SHP77 treated with DMSO at 0.1 percent for 48 hours (cell line): ENCODE results near the gene ADCY7.
A peak's percentile ranks its signal among the peaks of the same experiment; 100 is the strongest.

Experiments
- DNase-seq: peaks from one replicate; lab custom pipeline; 2025; lab: John Stamatoyannopoulos, UW

ADCY7 gene

DNA sequence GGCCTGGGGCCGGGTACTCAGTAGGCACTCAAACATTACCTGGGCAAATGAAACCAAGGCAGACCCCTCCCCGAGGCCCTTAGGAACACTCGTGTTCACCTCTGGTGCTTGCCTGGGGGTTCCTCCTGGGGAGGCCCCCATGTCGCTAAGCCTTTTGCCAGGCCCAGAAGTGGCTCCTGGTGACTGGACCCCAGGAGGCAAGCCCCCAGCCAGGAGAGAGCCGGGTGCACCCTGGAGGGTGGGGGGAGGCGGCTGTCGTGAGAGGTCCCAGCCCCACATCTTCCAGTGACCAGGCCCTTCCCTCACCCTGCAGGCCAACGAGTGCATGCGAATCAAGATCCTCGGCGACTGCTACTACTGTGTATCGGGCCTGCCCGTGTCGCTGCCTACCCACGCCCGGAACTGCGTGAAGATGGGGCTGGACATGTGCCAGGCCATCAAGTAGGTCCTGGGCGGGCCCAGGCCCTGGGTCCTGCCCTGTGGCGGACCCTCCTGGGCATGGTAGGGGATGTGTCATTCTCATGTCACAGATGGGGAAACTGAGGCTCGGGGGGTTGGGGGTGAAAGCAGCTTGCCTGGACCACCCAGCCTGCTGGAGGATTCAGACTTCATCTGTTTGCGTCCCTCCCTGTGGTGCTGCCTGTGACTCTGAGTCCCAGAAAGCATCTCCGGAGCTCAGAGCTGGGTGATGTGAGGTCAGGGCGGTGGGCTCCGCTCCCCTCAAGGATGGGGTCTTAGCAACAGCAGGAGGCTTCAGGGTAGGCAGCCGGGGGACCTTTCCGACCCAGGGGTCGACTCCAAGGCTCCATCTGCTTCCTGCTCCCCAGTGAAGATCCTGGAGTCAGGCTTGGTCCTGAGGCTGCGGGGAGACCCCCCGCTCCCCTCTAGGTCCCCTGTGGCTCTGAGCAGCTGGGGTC lies 32.5 kb downstream of the ADCY7 start:
- DNase-seq: no peak

DNA sequence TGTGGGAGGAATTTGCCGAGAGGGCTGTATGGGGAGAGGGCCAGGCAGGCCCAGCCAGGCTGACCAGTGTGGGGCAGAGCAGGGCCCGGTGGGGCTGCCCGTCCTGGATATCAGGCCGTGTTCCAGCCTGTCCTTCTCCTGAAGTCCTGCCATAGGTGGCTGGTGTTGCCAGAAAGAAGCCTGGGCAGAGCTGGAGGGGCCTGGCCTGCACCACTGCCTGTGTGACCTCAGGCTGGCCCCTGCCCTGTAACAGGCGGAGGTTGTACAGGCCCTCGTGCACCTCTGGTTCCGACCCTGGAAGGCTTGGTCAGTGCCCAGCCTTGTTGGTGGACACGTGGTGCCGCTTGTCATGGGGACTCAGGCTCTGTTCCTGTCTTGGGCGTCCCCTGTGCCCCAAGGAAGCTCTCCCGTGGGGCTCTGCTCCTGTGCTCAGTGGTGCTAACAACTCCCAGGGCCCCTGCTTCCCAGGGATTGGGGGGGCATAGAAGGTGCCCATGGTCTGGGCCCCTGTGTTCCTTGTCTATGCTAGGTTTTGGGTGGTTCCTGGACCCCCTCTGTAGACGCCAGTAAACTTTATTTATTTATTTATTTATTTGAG lies 33.3 kb downstream of the ADCY7 start:
- no peak for DNase-seq

DNA sequence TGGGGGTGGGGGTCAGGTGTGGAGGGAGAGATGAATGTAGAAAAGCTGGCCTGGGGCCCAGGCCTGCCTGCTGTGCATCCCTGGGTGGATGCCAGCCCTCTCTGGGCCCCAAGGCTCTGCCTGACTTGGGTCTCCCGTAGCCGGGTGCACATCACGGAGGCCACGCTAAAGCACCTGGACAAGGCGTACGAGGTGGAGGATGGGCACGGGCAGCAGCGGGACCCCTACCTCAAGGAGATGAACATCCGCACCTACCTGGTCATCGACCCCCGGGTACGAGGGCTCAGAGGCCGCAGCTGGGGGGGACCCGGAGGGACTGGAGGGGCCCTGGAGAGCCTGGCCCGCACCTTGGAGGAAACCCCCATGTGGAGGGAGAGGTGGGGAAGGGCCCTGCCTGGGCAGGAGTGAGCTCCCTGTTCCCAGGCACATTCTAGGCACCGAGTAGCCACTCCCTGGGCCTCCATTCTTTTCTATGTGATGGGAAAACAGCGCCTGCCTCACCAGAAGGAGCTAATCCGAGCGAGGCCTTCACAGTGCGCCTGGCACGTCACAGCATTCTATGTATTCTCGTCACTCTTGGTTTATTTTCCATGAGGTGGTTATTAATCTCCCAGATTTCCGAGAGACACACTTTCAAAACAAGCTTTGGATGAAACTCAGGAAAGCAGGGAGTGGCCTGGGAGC lies 34.7 kb downstream of the ADCY7 start:
- no peak for DNase-seq

DNA sequence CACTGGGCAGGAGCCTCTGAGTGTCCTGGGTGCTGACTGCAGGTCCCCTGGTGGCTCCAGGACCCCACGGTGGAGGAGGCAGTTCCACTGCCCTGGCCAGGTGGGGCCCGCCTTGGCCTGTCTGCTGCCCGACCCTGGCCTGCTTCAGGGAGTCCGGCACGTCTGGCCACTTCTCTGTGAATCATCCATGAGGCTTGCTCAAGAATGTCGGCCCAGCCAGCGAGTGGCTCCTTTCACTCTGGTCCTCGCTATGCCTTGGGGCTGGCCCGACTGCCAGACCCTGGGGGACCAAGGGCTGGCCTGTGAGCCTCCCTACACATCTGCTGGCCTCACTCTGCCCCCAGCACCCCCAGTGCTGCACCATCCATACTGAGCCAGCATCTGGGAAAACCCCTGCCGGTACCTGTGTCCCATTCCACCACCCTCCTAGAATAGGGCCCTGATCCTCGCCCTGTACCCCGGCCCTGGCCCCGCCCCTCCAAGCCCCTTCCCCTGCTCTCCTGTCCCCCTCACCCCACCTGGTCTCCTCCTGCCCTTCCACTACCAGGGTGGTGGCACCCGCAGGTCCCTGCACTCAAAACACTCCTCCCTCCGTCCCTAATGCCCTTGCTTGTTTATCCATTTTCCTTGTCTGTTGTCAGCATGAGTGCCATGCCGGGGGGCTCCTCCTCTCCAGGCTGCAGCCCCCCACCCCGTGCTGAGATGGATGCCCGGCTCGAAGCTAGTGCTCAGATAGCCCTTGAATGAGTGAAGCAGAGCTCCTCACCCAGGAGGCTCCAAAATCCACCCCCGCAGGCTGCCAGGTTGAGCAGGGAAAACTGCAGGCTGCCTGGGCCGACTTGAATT lies 35.5 kb downstream of the ADCY7 start:
- DNase-seq: no peak

DNA sequence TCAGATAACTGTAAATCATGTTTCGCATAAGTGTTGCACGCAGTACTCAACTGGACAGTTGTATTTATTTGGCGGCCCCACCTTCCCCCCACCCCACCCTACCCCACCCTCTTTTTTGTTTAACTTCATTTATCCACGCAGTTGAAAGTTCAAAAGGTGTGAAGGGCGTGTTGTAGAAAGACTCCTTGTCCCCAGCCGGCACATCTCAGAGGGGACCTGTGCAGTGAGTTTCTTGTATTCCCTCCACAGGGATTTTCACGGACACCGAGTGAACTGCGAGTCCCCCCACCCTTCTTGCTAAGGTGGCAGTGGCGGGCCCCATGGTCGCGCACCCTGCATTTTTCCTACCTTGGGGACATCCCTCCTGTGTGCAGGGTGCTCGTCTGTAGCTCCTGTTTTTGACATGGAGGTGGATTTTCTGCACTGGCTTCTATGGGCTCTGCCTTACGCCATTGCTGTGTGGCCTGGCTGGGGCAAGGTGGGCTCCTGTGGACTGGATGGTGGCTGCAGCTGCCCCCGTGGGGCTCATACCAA lies 36.2 kb downstream of the ADCY7 start:
- DNase-seq: no peak

DNA sequence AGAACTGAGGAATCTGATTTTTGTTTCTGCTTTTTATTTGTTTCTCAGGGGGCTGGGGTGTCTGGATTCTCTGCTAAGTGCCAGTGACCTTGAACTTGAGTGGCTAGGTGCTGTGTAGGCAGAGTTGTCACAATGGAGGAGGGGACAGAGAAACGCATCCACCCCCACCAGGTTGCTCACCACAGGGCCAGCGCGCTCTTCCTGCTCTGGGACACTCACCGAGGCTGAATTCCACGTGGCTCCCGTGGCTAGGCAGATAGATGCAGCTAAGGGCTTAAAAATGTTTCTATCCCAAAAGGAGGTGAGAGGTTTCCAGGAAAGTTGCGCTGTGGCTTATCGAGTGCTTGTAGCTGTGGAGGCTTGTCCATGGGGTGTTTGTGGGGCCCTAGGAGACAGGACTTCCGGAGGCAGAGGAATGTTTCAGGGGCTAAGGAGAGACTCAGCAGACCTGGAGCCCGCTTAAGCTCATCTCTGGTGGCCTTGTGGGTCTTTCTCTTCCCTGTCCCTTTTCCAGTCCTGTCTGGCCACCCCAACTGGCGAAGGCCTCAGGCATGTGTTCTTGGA lies 36.8 kb downstream of the ADCY7 start:
- DNase-seq: no peak

DNA sequence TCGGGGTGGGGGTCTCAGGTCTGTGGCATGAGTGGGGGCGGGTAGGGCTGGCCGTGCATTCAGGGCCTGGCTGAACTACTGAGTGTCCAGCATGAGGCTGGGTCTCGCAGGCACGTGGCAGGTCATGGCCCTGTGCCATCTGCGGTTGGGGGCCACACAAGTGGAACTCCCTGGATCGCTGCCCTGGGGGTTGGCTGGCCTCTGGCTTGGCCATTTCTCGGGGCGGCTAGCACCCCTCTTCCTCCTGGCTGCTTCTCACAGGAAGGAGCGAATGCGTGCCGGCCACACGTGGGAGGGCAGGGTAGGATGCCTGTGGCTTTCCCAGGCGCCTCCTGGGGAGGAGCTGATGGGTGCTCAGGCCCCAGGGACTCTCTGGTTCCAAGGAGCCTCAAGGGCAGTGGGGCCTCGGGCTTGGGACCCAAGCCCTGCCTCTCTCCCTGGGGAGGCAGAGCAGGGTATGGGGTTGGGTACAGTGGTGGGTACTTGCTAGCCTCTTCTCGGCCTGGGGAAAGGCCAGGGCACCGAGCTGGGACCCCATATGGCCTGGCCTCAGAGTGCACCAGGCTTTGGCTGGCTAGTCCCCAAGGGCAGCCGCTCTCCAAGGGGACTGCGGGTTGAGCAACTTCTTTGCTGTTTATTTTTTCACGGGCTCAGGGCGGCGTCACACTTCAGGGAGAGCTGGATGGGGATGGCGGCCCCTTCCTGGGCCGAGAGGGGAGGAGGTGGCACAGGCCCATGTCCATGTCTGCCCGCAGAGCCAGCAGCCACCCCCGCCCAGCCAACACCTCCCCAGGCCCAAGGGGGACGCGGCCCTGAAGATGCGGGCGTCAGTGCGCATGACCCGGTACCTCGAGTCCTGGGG lies 37.5 kb downstream of the ADCY7 start:
- no peak for DNase-seq

DNA sequence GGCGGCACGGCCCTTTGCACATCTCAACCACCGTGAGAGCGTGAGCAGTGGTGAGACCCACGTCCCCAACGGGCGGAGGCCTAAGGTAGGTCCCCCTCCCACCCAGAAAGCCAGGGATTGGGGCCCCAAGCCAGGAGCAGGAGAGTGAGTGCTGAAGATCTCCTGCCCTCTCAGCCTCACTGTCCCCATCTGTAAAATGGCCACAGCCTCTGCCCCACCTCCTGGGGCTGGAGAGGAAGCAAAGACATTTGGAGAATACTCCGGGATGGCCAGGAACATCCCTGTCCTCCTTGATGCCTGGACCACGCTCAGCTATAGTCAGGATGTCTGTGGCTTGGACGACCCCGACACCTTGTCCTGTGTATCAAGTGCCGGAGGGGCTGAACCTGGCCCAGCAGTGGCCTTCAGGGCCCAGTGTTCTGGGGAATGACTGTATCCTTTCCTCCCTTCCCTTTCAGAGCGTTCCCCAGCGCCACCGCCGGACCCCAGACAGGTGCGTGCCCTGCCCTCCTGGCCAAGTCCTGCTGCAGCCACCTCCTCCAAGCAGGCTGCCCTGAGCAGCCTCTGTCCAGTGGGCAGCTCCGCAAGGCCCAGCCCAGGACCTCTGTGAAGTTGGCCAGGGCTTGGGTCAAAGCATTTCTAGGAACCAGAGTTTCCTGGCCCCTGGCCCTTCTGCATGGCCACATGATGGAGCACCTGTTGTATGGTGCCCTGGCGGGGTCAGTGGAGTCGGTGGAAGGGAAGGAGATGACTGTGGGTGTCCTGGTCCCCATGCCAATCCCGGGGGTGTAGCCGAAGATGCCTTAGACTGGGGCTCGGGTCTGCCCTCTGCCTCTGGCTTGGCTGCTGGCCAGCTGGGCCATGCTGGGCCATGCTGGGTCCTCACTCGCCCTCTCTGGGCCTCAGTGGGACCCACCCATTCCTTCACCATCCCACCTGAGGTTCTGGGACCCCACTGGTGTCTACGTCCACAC lies 38.4 kb downstream of the ADCY7 start:
- no peak for DNase-seq

DNA sequence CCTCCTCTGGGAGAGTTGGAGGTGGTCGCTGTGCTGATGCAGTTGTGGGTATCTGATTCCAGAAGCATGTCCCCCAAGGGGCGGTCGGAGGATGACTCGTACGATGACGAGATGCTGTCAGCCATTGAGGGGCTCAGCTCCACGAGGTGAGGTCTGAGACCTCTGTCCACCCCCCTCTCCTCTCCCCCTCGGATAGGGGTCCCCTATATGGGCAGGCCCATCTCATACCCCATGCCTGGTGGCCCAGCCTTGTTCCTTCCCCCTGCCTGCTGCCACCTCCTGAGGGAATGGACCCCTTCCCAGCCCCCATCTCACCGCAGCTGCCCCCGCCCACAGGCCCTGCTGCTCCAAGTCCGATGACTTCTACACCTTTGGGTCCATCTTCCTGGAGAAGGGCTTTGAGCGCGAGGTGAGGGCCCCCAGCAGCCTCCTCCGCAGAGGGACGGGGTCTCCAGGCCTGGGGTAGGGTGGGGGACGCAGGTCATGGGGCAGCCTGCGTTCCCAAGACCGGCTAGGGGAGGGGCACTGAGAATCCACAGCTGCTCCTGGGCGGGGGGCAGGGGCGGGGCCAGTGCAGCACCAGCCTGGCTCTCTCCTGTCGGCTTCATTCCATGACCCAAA lies 39.2 kb downstream of the ADCY7 start:
- DNase-seq: no peak

DNA sequence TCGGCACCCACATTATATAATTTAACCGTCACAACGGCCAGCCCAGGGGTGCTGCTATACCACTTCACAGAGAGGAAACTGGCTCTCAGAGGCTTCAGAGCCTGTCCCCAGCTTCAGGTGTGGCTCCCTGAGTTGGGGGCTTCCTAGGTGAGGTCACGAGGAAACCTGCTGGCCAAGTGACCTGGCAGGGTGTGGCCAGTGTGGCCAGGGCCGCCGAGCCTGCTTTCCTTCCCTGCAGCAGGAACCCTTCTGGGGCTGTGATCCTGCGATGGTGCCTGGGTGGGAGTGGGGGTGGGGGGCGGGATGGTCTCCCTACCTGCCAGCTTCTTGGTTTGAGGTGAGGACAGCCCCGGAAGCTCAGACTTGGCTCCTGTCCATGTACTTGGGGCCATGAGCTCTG lies 39.9 kb downstream of the ADCY7 start:
- no peak for DNase-seq

DNA sequence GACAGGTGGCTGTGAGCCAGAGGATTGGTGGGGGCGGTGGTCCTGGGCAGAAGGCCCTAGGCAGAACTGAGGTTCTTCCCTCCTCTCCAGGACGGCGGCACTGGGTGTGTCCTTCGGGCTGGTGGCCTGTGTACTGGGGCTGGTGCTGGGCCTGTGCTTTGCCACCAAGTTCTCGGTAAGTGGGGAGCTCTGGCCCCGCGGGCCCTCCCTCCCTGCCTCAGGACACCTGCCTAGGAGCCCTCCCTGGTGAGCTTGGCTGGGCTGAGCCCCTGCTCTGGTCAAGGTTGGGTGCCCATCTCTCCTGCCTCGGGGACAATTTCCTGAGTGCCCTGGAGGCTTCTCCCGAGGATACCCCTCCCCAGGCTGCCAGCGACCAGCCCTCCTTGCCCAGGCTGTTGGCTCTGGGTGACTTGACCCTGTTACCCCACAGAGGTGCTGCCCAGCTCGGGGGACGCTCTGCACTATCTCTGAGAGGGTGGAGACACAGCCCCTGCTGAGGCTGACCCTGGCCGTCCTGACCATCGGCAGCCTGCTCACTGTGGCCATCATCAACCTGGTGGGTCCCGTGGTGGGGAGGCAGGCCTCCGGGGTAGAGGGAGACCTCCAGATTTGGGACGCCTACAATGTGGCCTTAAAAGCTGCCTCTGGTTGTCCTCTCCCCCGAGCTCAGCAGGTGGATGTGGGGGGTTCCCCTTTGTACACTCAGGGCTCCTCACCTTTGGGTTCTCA lies 42.0 kb downstream of the ADCY7 start:
- DNase-seq: no peak

DNA sequence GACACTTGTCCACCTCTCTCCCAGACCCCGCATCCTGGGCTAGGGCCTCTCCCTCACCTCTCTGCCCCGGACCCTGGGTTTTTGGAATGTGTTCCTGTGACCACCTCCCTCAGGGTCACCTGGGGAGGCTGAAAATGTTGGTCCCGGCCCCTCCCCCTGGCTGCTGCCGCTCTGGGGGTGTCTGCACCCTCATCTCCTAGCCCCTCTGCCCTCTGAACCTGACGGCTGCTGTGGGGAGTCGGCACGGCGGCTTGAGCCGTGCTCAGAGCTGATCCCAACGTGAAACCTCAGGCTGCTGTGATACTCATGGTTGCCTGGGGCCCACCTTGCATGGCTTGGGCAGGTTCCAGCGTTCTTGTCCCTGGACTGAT lies 42.8 kb downstream of the ADCY7 start:
- no peak for DNase-seq

DNA sequence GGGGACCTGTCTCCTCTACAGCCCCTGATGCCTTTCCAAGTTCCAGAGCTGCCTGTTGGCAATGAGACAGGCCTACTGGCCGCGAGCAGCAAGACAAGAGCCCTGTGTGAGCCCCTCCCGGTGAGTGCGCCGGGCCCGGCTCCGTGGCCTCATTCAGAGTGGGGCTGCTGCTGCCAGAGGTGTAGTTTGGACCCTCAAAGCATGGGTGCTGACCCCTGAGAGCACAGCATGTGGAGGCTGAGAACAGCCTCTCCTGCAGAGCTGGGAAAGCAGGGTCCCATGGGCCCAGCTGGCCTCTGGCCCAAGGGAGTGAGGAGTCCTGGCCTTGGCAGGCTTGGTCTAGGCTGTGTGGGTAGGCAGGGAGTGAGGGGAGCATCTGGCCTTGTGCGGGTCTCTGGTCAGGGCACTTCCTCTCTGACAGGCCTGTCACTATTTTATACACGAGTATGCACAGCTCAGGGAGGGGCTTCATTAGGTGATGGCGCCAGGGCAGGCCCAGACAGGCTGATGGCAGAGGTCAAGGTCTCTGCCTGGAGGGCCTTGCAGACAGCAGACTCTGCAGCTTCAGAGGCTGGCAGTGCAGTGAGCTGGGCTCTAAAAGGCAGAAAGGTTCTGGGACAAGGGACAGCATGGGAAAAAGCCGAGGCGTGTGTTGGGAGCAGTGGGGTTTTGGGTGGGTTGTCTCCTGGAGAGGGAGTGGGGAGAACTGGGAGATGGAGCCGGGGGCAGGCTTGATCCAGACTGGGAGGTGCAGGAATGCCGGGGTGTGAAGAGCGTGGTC lies 43.4 kb downstream of the ADCY7 start:
- peak; percentile 0 for DNase-seq

DNA sequence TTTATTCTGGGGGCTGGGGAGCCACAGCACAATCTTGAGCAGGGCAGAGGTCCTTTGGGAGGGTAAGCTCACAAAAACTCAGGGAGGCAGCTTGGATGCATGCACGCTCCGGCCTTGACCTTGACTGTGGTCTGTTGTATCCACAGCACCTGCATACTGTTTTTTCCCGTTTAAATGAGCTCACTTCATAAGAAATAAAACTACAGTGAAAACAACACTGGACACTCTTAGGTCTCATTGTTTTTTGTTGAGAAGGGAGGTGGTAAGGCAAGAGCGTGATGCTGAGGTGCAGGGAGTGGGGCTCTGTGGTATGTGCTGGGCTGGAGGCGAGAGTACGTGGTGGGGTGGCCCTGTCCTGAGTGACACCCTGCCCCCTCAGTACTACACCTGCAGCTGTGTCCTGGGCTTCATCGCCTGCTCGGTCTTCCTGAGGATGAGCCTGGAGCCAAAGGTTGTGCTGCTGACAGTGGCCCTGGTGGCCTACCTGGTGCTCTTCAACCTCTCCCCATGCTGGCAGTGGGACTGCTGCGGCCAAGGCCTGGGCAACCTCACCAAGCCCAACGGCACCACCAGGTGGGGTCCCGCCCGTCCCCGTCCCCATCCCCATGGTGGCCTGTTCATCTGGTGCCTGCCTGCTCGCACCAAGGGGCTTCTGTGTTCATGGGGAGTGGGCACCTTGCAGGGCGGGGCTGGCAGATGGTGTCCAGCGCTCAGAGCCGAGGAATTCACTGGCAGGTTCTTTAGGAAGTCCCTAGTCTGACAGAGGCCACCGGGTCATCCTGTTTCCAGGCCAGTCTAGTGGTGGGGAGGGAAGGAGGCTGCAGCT lies 44.2 kb downstream of the ADCY7 start:
- no peak for DNase-seq

DNA sequence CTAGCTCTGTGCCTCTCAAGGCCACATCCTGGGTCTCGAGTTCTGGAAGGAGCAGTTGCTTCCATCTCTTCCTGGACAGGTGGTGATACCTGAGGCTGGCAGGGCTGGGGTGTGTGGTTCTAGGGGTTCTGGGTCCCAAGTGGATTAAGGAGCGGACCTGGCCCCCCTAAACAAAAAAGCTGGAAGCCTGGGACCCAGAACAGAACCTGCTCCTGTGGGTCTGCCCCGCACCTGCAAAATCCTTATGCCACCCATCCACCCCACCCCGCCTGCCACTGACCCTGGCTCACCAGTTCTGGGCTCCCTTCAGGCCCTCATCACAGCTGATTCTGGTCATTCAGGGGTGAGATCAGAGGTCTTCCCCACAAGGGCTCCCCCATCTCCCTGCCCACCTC lies 44.8 kb downstream of the ADCY7 start:
- no peak for DNase-seq

DNA sequence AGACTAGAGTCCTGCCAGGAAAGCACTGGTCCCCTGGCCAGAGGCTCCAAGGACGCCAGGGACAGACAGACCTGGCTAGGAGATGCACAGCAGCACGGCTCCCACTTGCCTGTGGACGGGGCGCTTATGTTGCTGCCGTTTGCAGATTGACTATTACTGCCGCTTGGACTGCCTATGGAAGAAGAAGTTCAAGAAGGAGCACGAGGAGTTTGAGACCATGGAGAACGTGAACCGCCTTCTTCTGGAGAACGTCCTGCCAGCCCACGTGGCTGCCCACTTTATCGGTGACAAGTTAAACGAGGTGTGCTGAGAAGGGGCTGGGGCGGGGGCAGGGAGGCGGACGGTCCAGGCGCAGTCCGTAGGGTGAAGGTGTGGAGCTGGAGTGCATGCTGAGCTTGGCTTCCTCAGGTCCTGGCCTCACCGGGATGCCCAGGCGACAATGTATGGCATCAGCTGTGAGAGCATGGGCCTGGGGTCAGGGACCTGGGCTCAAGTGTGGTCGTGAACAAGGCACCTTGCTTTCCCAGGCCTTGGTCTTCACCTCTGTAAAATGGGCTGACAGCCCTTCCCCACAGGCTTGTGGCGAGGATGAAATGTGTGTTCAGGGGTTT lies 45.6 kb downstream of the ADCY7 start:
- DNase-seq: no peak
